ENCODE data around the gene VAV3. TPM values are rescaled to one million over a fixed set of nuclear protein-coding genes. Genes with fewer than 3 reads are reported as not detected.

Gene VAV3
- total and polyA plus RNA-seq, 3 donors from 2014 or later = 10.1 to 11.4 (median 11.3) TPM

- H3K27me3 ChIP-seq = no peaks in the 10 kb centered on the region
- WGBS, 2 donors = 0 to 2% methylated on average over 18 to 23 of the region's 79 CpGs
- H3K36me3 ChIP-seq (ENCODE audit: low read depth, missing control alignments) = no peaks in the 10 kb centered on the region
- H3K4me3 ChIP-seq = peak overlapping the region; percentile 45 to 57
- H3K9me3 ChIP-seq = no peaks in the 10 kb centered on the region
- H3K4me1 ChIP-seq = peaks cover 4% of the 10 kb centered on the region
- intact Hi-C loops (cut with DNase I; ENCODE audit: low total_unique reads) = no loop called here
- peak overlapping the region in 1 of 2 donors; percentile 35 for H3K27ac ChIP-seq
- TF ChIP-seq CTCF (IDR thresholded peaks at IDR 0.05) (no peak), POLR2A (IDR thresholded peaks at IDR 0.05) (no peak)
- DNase-seq = peak; percentile 38
These were observed 457 bp downstream of the VAV3 start for GRCh38 chr1:107964336-107965109.

GRCh38 chr1:107963601-107964335 is 1.2 kb downstream of the VAV3 start:
- Histone ChIP-seq H3K27me3 (no peaks in the 10 kb centered on the region), H3K9me3 (no peaks in the 10 kb centered on the region), H3K27ac (peak overlapping the region in 1 of 2 donors; percentile 29), H3K36me3 (ENCODE audit: low read depth, missing control alignments) (no peaks in the 10 kb centered on the region), H3K4me1 (peaks cover 4% of the 10 kb centered on the region), H3K4me3 (peak overlapping the region; percentile 45 to 57)
- intact Hi-C loops (cut with DNase I; ENCODE audit: low total_unique reads) = no loop called here
- DNase-seq = peak; percentile 19
- TF ChIP-seq POLR2A (IDR thresholded peaks at IDR 0.05) = no peak
- TF ChIP-seq CTCF (IDR thresholded peaks at IDR 0.05) = no peak
- whole genome bisulfite sequencing, 2 donors = 0 to 3% methylated on average over 20 to 21 of the region's 21 CpGs

DNA sequence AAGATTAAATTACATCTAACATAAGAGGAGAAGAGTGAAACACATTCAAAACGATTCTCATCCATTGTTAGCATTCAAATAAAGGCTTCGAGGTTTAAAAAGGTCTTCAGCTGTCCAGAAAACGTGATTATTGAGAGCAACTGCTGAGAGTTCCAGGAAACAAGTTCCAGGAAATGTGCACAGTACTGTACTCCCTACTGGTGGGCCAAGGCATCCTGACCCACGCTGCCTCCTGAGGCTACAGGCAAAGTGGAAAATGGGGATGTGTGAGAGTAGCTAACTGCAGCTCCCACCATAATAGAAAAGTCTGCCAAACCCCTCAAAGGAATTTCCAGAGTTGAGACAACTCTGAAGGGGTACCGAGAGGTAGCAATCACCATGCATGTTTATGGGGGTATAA is 2.0 kb downstream of the VAV3 start:
- Histone ChIP-seq H3K9me3 (no peaks in the 10 kb centered on the region), H3K27ac (no peak overlapping the region), H3K27me3 (no peaks in the 10 kb centered on the region), H3K36me3 (ENCODE audit: low read depth, missing control alignments) (no peaks in the 10 kb centered on the region), H3K4me3 (no peak overlapping the region), H3K4me1 (peaks cover 4% of the 10 kb centered on the region)
- DNase-seq = no peak
- TF ChIP-seq CTCF (IDR thresholded peaks at IDR 0.05) = no peak
- TF ChIP-seq POLR2A (IDR thresholded peaks at IDR 0.05) = no peak
- intact Hi-C loops (cut with DNase I; ENCODE audit: low total_unique reads) = no loop called here
- WGBS, 2 donors = 22 to 26% methylated on average over 5 of the region's 5 CpGs

- intact Hi-C loops (cut with DNase I; ENCODE audit: low total_unique reads) = no loop called here
- TF ChIP-seq CTCF (IDR thresholded peaks at IDR 0.05) (no peak), POLR2A (IDR thresholded peaks at IDR 0.05) (no peak)
- Histone ChIP-seq H3K27ac (no peak overlapping the region), H3K9me3 (no peaks in the 10 kb centered on the region), H3K27me3 (no peaks in the 10 kb centered on the region), H3K4me1 (no peaks in the 10 kb centered on the region), H3K36me3 (ENCODE audit: low read depth, missing control alignments) (no peaks in the 10 kb centered on the region), H3K4me3 (no peak overlapping the region)
- DNase-seq = no peak
- WGBS, 2 donors = 92% methylated on average over 6 of the region's 6 CpGs
These were observed 10.1 kb downstream of the VAV3 start for GRCh38 chr1:107954719-107955415.
